OCI-LY7 (cell line): ENCODE results near the gene DIO1.

ENCODE experiments used
- CTCF ChIP-seq: fragments of 200-600 bp; sonication (generic); conservative IDR thresholded peaks from 2 replicates; pipeline ENCODE4 v1.5.1; 2014; ENCODE audit warnings: mild to moderate bottlenecking, antibody characterized with exemption, low read length, moderate library complexity, mixed read lengths
- EZH2phosphoT487 ChIP-seq: fragments of 200-600 bp; sonication (generic); IDR thresholded peaks from 2 replicates; pipeline ENCODE4 v1.6.1; 2018; ENCODE audit warnings: low read depth, borderline replicate concordance, mild to moderate bottlenecking, mixed run types, antibody characterized with exemption, low read length, moderate library complexity, mixed read lengths

- TF ChIP-seq CTCF = no peak
- no peak for TF ChIP-seq EZH2phosphoT487
These were observed 37.5 kb downstream of the DIO1 start for GRCh38 chr1:53931523-53931922.
